Left colon (tissue), 2 donors: Measurements from ENCODE around the gene STARD10. TPM values are rescaled to one million over a fixed set of nuclear protein-coding genes. Genes with fewer than 3 reads are reported as not detected.

Source experiments
- ATAC-seq: fragments of 200-7000 bp; cut with Tn5 transposase; one replicate; pipeline ENCODE4 v1.9.1; 2020; ENCODE audit warnings: mild to moderate bottlenecking, moderate library complexity
- DNase-seq, 2 donors: peaks; one replicate each; pipeline ENCODE4 v3.0.0-alpha.2; 2020
- intact Hi-C, 2 donors: fragments of 100-400 bp; cut with DNase I in 1 of 2; cut with micrococcal nuclease in 1 of 2; formaldehyde crosslinking; loops; one replicate each; pipeline versions ENCODE4 v1.11.2 to v1.14.0; 2022; cut with DNase I, micrococcal nuclease
- microRNA-seq, 2 donors: library from miRNA; unstranded; fragments of <30 nt; microRNA quantifications; one replicate each; pipeline versions ENCODE4 v1.1.0 to v1.2.0, GENCODE V29; 2020
- total RNA-seq, 2 donors: library from RNA; stranded (reverse); fragmentation: NEBNext Ultra II Directional; extraction: Animal tissue kit (Norgen Biotek cat#: 25700); gene quantifications; one replicate each; pipeline ENCODE4 v1.2.1, GENCODE V29; 2021
- donor health status: DM: no; HTN: no; CAD: no.
- donor health status: DM: yes; HTN: yes; CAD: no.

The STARD10 gene
- total RNA-seq, 2 donors from 2014 or later = 417 to 464 TPM

- DNase-seq = no peak
- ATAC-seq = no peak
- intact Hi-C loops = no loop called here
These were observed 84.2 kb downstream of the STARD10 start for GRCh38 chr11:72709478-72710238.

- ATAC-seq (no peak), DNase-seq (no peak)
- intact Hi-C loops = no loop called here
These were observed 86.8 kb downstream of the STARD10 start for GRCh38 chr11:72707032-72707431.

- intact Hi-C loops = no loop called here
- ATAC-seq (no peak), DNase-seq (no peak)
These were observed 87.3 kb downstream of the STARD10 start for GRCh38 chr11:72706579-72706978.

GRCh38 chr11:72705442-72706365 is 88.1 kb downstream of the STARD10 start:
- intact Hi-C loops = no loop called here

GRCh38 chr11:72704783-72705265 is 89.0 kb downstream of the STARD10 start:
- no peak for DNase-seq
- intact Hi-C loops = no loop called here

More at GRCh38 chr11:72705442-72706365, 88.1 kb downstream of the STARD10 start:
- DNase-seq (no peak), ATAC-seq (no peak)

More at GRCh38 chr11:72704783-72705265, 89.0 kb downstream of the STARD10 start:
- no peak for ATAC-seq

Small RNAs within 50 kb of the gene (microRNA-seq; reads per million reads assigned to microRNA genes)
- 0 reads per million in 2 donors for gene MIR4692

Other genes starting within 250 kb of the STARD10 start
- gene PDE2A, start 119.6 kb downstream of the STARD10 start, total RNA-seq = 10 to 100 TPM in 1 of 2 donors, 1 to 10 TPM in 1; 6.6 to 10.4 TPM
- 10 to 100 TPM; 62.5 to 69.1 TPM for gene ARAP1, start 41.6 kb downstream of the STARD10 start, total RNA-seq
- gene ATG16L2, start 20.4 kb upstream of the STARD10 start, total RNA-seq = 10 to 100 TPM; 44.4 to 54.2 TPM